ENCODE data around the gene CNEP1R1.

CNEP1R1 gene

GRCh38 chr16:50017553-50017952, 7.5 kb upstream of the CNEP1R1 start:
- DNase-seq (ENCODE audit: low spot score): no peak

GRCh38 chr16:50021544-50021943, 3.5 kb upstream of the CNEP1R1 start:
- DNase-seq (ENCODE audit: low spot score): no peak

- DNase-seq (ENCODE audit: low spot score): no peak
Measured at GRCh38 chr16:50023641-50024040, 1.4 kb upstream of the CNEP1R1 start.

GRCh38 chr16:50024207-50024606, 818 bp upstream of the CNEP1R1 start:
- DNase-seq (ENCODE audit: low spot score): no peak

GRCh38 chr16:50025537-50025931, 509 bp downstream of the CNEP1R1 start:
- DNase-seq (ENCODE audit: low spot score): peak; percentile 34

GRCh38 chr16:50027829-50028228, 2.8 kb downstream of the CNEP1R1 start:
- DNase-seq (ENCODE audit: low spot score): no peak

- DNase-seq (ENCODE audit: low spot score): no peak
Measured at GRCh38 chr16:50035468-50035992, 10.5 kb downstream of the CNEP1R1 start.

- no peak for DNase-seq (ENCODE audit: low spot score)
Measured at GRCh38 chr16:50036426-50036825, 11.4 kb downstream of the CNEP1R1 start.

- DNase-seq (ENCODE audit: low spot score): no peak
Measured at GRCh38 chr16:50037662-50038220, 12.7 kb downstream of the CNEP1R1 start.

- no peak for DNase-seq (ENCODE audit: low spot score)
Measured at GRCh38 chr16:50038286-50038685, 13.3 kb downstream of the CNEP1R1 start.

- no peak for DNase-seq (ENCODE audit: low spot score)
Measured at GRCh38 chr16:50038756-50039529, 13.9 kb downstream of the CNEP1R1 start.

- DNase-seq (ENCODE audit: low spot score): no peak
Measured at GRCh38 chr16:50040018-50040417, 15.0 kb downstream of the CNEP1R1 start.

GRCh38 chr16:50040710-50041109, 15.7 kb downstream of the CNEP1R1 start:
- no peak for DNase-seq (ENCODE audit: low spot score)

- no peak for DNase-seq (ENCODE audit: low spot score)
Measured at GRCh38 chr16:50043358-50043757, 18.3 kb downstream of the CNEP1R1 start.

GRCh38 chr16:50045412-50045811, 20.4 kb downstream of the CNEP1R1 start:
- DNase-seq (ENCODE audit: low spot score): no peak

- DNase-seq (ENCODE audit: low spot score): no peak
Measured at GRCh38 chr16:50046853-50047252, 21.8 kb downstream of the CNEP1R1 start.

GRCh38 chr16:50047864-50048263, 22.8 kb downstream of the CNEP1R1 start:
- DNase-seq (ENCODE audit: low spot score): no peak

GRCh38 chr16:50050802-50051201, 25.8 kb downstream of the CNEP1R1 start:
- no peak for DNase-seq (ENCODE audit: low spot score)

GRCh38 chr16:50056226-50056625, 31.2 kb downstream of the CNEP1R1 start:
- no peak for DNase-seq (ENCODE audit: low spot score)

- no peak for DNase-seq (ENCODE audit: low spot score)
Measured at GRCh38 chr16:50058091-50058771, 33.2 kb downstream of the CNEP1R1 start.

GRCh38 chr16:50059111-50059510, 34.1 kb downstream of the CNEP1R1 start:
- DNase-seq (ENCODE audit: low spot score): no peak

GRCh38 chr16:50059669-50060068, 34.6 kb downstream of the CNEP1R1 start:
- no peak for DNase-seq (ENCODE audit: low spot score)

- DNase-seq (ENCODE audit: low spot score): no peak
Measured at GRCh38 chr16:50061326-50061725, 36.3 kb downstream of the CNEP1R1 start.

All from cerebellar cortex (tissue), 1 donor.